Upper lobe of left lung (tissue), 6 donors: Measurements from ENCODE around the gene SIX4. TPM values are rescaled to one million over a fixed set of nuclear protein-coding genes. Genes with fewer than 3 reads are reported as not detected.

ENCODE experiments used
- ATAC-seq, 2 donors: fragments of 200-7000 bp; cut with Tn5 transposase; one replicate each; pipeline ENCODE4 v1.9.1; 2022; ENCODE audit warnings: mild to moderate bottlenecking in 2 of 2, moderate library complexity in 2 of 2; ENCODE audit not compliant: low FRiP score in 2 of 2
- DNase-seq, 2 donors: peaks; one replicate each; pipeline ENCODE4 v3.0.0-alpha.2; 2019 to 2020
- H3K27ac ChIP-seq, 4 donors: fragments of 200-600 bp; sonication (generic); one replicate each; pipeline ENCODE4 v1.5.1; 2016 to 2019
- H3K27me3 ChIP-seq, 4 donors: fragments of 200-600 bp; sonication (generic); one replicate each; pipeline ENCODE4 v1.5.1; 2017 to 2019
- H3K36me3 ChIP-seq, 4 donors: fragments of 200-600 bp; sonication (generic); one replicate each; pipeline ENCODE4 v1.5.1; 2016 to 2019
- H3K4me1 ChIP-seq, 4 donors: fragments of 200-600 bp; sonication (generic); one replicate each; pipeline ENCODE4 v1.5.1; 2018 to 2019
- H3K4me3 ChIP-seq, 4 donors: fragments of 200-600 bp; sonication (generic); one replicate each; pipeline ENCODE4 v1.5.1; 2017 to 2019; ENCODE audit warnings: mild to moderate bottlenecking in 2 of 4, moderate library complexity in 1 of 4
- H3K9me3 ChIP-seq, 4 donors: fragments of 200-600 bp; sonication (generic); one replicate each; pipeline ENCODE4 v1.5.1; 2018 to 2019
- EP300 ChIP-seq, 4 donors: sonication (generic); formaldehyde crosslinking; IDR thresholded peaks; one replicate each; pipeline ENCODE4 v1.5.1; 2017; ENCODE audit warnings: antibody characterized with exemption in 4 of 4, control low read depth in 2 of 4
- POLR2A ChIP-seq, 4 donors: fragments of 450-650 bp; IDR thresholded peaks; one replicate each; pipeline ENCODE4 v1.5.1; 2016 to 2017; ENCODE audit warnings: antibody characterized with exemption in 4 of 4, mild to moderate bottlenecking in 2 of 4
- POLR2AphosphoS5 ChIP-seq, 2 donors: sonication (generic); formaldehyde crosslinking; IDR thresholded peaks; one replicate each; pipeline ENCODE4 v1.5.1; 2017; ENCODE audit warnings: antibody characterized with exemption in 2 of 2
- WGBS, 2 donors: methylation state at CpG; one replicate each; pipeline ENCODE4 v1.1.5; 2017 to 2018; 5-methylcytosine and 5-hydroxymethylcytosine counted together
- total RNA-seq, 6 donors: library from RNA; depleted of rRNA in 4 of 6; stranded (reverse); fragments of >200 nt in 4 of 6; gene quantifications; one replicate each; pipeline versions ENCODE4 v1.1.0 to v1.2.1, GENCODE V29; 2016 to 2021
- TF ChIP-seq, protein P1 (sequence below), 6 experiments: fragments of 450-650 bp in 4 of 6; fragments of 200-600 bp in 2 of 6; sonication (generic) in 2 of 6; IDR thresholded peaks; one replicate each; pipeline ENCODE4 v1.5.1; 2016 to 2019; ENCODE audit warnings: antibody characterized with exemption in 6 of 6
- donor health status: DM: no; HTN: no; CAD: no; lungs with moderate emphysema.
- donor health status: DM: no; HTN: yes; CAD: no; lungs with severe emphysema.

SIX4 gene
- total RNA-seq, 6 donors from 2014 or later: 0.55 to 8.3 (median 1.8) TPM

DNA sequence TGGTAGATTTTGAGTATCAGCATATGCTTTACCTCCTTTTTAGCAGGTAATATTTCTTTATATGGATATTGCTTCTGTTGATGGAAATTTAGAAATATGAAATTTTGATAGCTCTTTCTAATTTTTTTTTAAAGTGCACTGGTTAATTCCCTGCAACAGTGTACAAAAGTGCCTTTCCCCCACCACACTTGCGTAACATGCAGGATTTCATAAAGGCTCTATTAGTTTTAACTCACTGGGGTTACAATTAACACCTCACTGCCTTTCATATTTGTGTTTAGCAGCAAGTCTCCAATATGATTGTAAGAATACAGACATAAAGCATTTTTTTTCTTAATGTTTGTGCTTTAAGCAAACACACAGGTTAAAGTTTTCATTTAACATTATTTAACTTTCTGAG is 36.1 kb upstream of the SIX4 start:
- Histone ChIP-seq H3K27me3 (no peaks in the 10 kb centered on the region), H3K4me1 (peaks cover 0 to 3% (median 0%) of the 10 kb centered on the region in 4 donors), H3K4me3 (no peak overlapping the region), H3K36me3 (no peaks in the 10 kb centered on the region), H3K9me3 (no peaks in the 10 kb centered on the region), H3K27ac (no peak overlapping the region)
- WGBS, 2 donors: 67 to 79% methylated on average over 1 of the region's 1 CpG
- DNase-seq: no peak
- no peak for TF ChIP-seq POLR2A (IDR thresholded peaks at IDR 0.05)
- TF ChIP-seq, protein P1, sequence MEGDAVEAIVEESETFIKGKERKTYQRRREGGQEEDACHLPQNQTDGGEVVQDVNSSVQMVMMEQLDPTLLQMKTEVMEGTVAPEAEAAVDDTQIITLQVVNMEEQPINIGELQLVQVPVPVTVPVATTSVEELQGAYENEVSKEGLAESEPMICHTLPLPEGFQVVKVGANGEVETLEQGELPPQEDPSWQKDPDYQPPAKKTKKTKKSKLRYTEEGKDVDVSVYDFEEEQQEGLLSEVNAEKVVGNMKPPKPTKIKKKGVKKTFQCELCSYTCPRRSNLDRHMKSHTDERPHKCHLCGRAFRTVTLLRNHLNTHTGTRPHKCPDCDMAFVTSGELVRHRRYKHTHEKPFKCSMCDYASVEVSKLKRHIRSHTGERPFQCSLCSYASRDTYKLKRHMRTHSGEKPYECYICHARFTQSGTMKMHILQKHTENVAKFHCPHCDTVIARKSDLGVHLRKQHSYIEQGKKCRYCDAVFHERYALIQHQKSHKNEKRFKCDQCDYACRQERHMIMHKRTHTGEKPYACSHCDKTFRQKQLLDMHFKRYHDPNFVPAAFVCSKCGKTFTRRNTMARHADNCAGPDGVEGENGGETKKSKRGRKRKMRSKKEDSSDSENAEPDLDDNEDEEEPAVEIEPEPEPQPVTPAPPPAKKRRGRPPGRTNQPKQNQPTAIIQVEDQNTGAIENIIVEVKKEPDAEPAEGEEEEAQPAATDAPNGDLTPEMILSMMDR (IDR thresholded peaks at IDR 0.05): no peak
- no peak for TF ChIP-seq EP300 (IDR thresholded peaks at IDR 0.05)
- no peak for TF ChIP-seq POLR2AphosphoS5 (IDR thresholded peaks at IDR 0.05)
- no peak for ATAC-seq

- ATAC-seq: no peak
- no peak for TF ChIP-seq EP300 (IDR thresholded peaks at IDR 0.05)
- no peak for TF ChIP-seq POLR2AphosphoS5 (IDR thresholded peaks at IDR 0.05)
- TF ChIP-seq POLR2A (IDR thresholded peaks at IDR 0.05): no peak
- TF ChIP-seq, protein P1 (IDR thresholded peaks at IDR 0.05): no peak
- WGBS, 2 donors: 50 to 67% methylated on average over 2 of the region's 2 CpGs
- H3K27ac ChIP-seq: no peak overlapping the region
- no peak overlapping the region for H3K4me3 ChIP-seq
- H3K27me3 ChIP-seq: no peaks in the 10 kb centered on the region
- H3K9me3 ChIP-seq: no peaks in the 10 kb centered on the region
- H3K4me1 ChIP-seq: peaks cover 0 to 3% (median 0%) of the 10 kb centered on the region in 4 donors
- no peak for DNase-seq
- H3K36me3 ChIP-seq: no peaks in the 10 kb centered on the region
These were observed 34.7 kb upstream of the SIX4 start for GRCh38 chr14:60758885-60759284.

DNA sequence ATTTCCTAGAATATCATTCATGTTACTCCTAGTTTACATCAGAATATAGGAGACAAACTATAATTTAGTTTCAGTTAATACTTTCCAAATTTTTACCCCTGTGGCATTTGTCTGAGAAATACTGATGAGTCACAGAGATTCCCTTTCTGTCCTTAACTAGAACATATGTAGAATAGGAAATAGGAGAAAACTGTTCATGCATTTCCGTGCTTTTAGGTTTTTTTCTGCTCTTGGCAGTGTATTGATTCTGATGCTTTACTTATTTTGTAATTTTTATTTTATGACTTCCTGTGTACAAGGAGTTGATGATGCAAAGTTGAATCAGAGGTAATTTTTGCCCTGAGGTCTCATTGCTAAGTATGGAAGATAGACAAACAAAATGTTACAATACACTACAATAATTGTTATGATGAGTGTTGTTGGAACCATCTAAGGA is 33.4 kb upstream of the SIX4 start:
- 68 to 70% methylated on average over 1 of the region's 1 CpG for WGBS, 2 donors
- H3K36me3 ChIP-seq: no peaks in the 10 kb centered on the region
- TF ChIP-seq POLR2A (IDR thresholded peaks at IDR 0.05): no peak
- TF ChIP-seq, protein P1 (IDR thresholded peaks at IDR 0.05): no peak
- no peak for TF ChIP-seq POLR2AphosphoS5 (IDR thresholded peaks at IDR 0.05)
- no peak for TF ChIP-seq EP300 (IDR thresholded peaks at IDR 0.05)
- no peak overlapping the region for H3K4me3 ChIP-seq
- no peak for ATAC-seq
- peaks cover 0 to 3% (median 0%) of the 10 kb centered on the region in 4 donors for H3K4me1 ChIP-seq
- no peak for DNase-seq
- no peaks in the 10 kb centered on the region for H3K27me3 ChIP-seq
- no peaks in the 10 kb centered on the region for H3K9me3 ChIP-seq
- no peak overlapping the region for H3K27ac ChIP-seq

GRCh38 chr14:60756847-60757246 is 32.7 kb upstream of the SIX4 start:
- DNase-seq: no peak
- Histone ChIP-seq H3K4me3 (no peak overlapping the region), H3K27me3 (no peaks in the 10 kb centered on the region), H3K27ac (no peak overlapping the region), H3K4me1 (peaks cover 0 to 3% (median 0%) of the 10 kb centered on the region in 4 donors), H3K36me3 (no peaks in the 10 kb centered on the region), H3K9me3 (no peaks in the 10 kb centered on the region)
- TF ChIP-seq POLR2AphosphoS5 (IDR thresholded peaks at IDR 0.05): no peak
- ATAC-seq: no peak
- 30 to 37% methylated on average over 1 of the region's 1 CpG for WGBS, 2 donors

GRCh38 chr14:60753264-60754119 is 29.3 kb upstream of the SIX4 start:
- no peak overlapping the region for H3K27ac ChIP-seq
- no peaks in the 10 kb centered on the region for H3K9me3 ChIP-seq
- 66 to 68% methylated on average over 6 to 7 of the region's 7 CpGs for WGBS, 2 donors
- TF ChIP-seq EP300 (IDR thresholded peaks at IDR 0.05) (no peak), POLR2AphosphoS5 (IDR thresholded peaks at IDR 0.05) (no peak), POLR2A (IDR thresholded peaks at IDR 0.05) (no peak)
- TF ChIP-seq, protein P1 (IDR thresholded peaks at IDR 0.05): no peak
- H3K4me1 ChIP-seq: no peaks in the 10 kb centered on the region
- ATAC-seq: peak; percentile 53 to 55
- no peak overlapping the region for H3K4me3 ChIP-seq
- no peaks in the 10 kb centered on the region for H3K36me3 ChIP-seq
- DNase-seq: peak in 1 of 2 donors; percentile 31
- H3K27me3 ChIP-seq: no peaks in the 10 kb centered on the region
